Measurements from ENCODE around the gene BCAR1. TPM values are rescaled to one million over a fixed set of nuclear protein-coding genes. Genes with fewer than 3 reads are reported as not detected.

BCAR1 gene
- total RNA-seq, 6 experiments from 2014 or later: 126 to 148 (median 130) TPM

DNA sequence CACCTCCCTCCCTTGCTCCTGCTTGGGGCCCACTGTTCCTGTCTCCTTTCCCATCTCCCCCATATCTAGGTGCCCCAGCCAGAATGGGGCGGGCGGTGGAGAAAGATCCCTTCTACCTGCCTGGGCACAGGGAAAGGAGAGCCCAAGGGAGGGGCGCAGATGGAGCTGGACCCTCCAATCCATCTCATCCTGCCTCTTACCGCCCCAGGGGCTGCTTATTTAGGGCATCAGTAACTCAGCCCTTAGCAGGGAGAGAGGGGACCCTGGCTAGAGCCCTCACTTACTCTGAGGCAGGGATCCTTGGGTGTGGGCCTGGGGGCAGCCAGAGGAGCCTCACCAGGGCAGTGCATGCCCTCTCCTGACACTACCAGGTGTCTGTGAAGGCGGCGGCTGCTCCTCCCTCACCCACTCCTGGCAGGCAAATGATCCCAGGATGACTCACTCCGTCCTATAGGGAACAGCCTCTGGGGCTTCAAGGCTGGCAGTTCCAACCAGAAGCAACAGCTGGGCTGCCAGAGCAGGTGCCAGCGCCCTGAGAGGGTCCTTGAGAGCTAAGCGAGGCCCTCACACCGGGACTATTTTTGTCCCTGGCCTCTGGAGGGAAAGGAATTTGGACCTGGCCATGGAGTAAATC, 16.3 kb upstream of the BCAR1 start:
- Mint-ChIP-seq H3K4me1 (ENCODE audit: low read depth) (peaks cover 32% of the 10 kb centered on the region), H3K9me3 (no peaks in the 10 kb centered on the region), H3K4me3 (no peak overlapping the region), H3K36me3 (ENCODE audit: low read depth) (peaks cover 15% of the 10 kb centered on the region; the same call in 1 of the 2 replicates), H3K27me3 (ENCODE audit: insufficient read depth) (no peaks in the 10 kb centered on the region; the same call in 1 of the 2 replicates), H3K27ac (no peak overlapping the region)
- TF ChIP-seq, protein P1, sequence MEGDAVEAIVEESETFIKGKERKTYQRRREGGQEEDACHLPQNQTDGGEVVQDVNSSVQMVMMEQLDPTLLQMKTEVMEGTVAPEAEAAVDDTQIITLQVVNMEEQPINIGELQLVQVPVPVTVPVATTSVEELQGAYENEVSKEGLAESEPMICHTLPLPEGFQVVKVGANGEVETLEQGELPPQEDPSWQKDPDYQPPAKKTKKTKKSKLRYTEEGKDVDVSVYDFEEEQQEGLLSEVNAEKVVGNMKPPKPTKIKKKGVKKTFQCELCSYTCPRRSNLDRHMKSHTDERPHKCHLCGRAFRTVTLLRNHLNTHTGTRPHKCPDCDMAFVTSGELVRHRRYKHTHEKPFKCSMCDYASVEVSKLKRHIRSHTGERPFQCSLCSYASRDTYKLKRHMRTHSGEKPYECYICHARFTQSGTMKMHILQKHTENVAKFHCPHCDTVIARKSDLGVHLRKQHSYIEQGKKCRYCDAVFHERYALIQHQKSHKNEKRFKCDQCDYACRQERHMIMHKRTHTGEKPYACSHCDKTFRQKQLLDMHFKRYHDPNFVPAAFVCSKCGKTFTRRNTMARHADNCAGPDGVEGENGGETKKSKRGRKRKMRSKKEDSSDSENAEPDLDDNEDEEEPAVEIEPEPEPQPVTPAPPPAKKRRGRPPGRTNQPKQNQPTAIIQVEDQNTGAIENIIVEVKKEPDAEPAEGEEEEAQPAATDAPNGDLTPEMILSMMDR (IDR thresholded peaks at IDR 0.05): no peak
- peak; percentile 64 for DNase-seq

DNA sequence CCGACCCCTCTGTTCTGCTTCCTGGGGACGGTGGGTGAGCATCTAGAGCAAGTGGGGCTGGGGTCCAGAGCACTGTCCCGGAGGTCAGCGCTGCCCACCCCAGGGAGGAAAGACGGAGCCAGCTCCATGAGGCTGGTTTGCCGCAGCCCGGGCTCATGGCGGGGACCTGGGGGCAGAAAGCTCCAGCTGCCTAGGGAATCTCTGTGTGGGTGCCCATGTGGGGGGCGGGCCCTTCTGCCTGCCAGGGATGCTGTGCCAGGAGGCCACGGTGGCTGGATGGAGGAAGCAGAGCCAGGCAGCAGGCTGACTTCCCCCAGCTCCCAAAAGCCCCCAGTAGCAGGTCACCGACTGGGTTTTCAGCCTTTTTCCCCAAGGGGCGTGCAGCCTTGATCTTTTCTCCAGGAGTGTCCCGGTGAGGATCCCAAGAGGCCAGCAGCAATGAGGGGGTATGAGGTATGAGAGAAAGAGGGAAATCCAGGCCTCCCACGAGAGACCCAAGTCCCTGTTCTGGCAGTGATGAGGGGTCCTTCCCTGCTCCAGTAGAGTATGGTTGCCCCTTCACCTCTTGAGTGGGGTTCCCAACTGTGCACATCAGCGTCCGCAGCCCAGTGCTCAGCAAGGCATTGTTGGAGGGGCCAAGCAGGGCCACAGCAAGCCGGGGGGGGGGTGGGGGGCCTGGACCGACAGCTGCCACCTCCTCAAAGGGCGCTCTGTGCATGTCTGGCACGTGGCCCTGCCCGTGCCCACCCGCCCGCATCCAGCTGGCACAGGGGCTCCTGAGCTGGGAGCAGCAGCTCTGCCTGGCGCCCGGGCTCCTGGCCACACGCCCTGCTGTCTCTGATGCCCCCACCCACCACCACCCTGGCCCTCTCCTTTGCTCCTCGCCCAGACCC, 15.6 kb upstream of the BCAR1 start:
- TF ChIP-seq, protein P1 (IDR thresholded peaks at IDR 0.05): no peak
- Mint-ChIP-seq H3K9me3 (no peaks in the 10 kb centered on the region), H3K27ac (peak overlapping the region; percentile 85), H3K4me3 (peak overlapping the region; percentile 83), H3K27me3 (ENCODE audit: insufficient read depth) (no peaks in the 10 kb centered on the region; the same call in 1 of the 2 replicates), H3K4me1 (ENCODE audit: low read depth) (peaks cover 39% of the 10 kb centered on the region), H3K36me3 (ENCODE audit: low read depth) (peaks cover 15% of the 10 kb centered on the region; the same call in 1 of the 2 replicates)
- no peak for DNase-seq

DNA sequence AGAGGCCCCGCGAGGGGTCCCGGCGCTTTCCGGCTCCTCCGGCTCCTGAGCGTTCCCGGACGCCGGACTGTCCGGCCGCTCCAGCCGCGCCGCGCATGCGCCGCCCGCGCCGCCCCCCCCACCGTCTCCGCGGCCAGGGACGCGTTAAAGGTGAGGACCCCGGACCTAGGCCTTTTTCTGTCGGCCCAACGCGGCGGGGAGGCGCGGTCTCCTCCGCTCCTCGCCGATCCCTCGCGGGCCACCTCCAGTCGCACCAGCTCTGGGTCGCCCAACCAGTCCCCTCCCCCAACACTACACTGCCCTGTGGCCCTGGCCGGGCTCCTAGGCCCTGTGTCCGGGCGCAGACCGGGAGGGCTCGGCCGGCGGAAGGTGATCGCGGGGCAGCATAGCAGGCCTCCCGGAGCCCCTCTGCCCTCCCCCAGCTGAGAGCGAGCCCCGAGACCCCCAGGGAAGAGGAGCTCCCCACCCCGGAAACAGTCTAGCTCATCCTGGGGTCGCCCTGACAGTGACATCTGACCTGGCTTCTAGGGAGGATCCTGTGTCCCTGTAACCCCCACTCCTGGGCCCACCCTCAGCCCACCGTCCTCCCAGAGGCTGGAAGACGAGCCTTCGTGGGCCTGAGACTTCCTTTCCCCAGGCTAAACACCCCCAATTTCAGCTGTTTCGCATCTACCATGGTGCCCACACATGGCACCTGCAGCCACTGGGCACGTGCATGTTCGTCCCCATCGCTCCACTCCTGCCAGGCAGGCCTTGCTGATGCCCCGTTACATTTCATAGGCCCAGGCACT, 14.7 kb upstream of the BCAR1 start:
- Mint-ChIP-seq H3K27ac (peak overlapping the region; percentile 85), H3K4me3 (peak overlapping the region; percentile 83), H3K9me3 (no peaks in the 10 kb centered on the region), H3K36me3 (ENCODE audit: low read depth) (peaks cover 15% of the 10 kb centered on the region; the same call in 1 of the 2 replicates), H3K4me1 (ENCODE audit: low read depth) (peaks cover 45% of the 10 kb centered on the region), H3K27me3 (ENCODE audit: insufficient read depth) (no peaks in the 10 kb centered on the region; the same call in 1 of the 2 replicates)
- TF ChIP-seq, protein P1 (IDR thresholded peaks at IDR 0.05): no peak
- no peak for DNase-seq

DNA sequence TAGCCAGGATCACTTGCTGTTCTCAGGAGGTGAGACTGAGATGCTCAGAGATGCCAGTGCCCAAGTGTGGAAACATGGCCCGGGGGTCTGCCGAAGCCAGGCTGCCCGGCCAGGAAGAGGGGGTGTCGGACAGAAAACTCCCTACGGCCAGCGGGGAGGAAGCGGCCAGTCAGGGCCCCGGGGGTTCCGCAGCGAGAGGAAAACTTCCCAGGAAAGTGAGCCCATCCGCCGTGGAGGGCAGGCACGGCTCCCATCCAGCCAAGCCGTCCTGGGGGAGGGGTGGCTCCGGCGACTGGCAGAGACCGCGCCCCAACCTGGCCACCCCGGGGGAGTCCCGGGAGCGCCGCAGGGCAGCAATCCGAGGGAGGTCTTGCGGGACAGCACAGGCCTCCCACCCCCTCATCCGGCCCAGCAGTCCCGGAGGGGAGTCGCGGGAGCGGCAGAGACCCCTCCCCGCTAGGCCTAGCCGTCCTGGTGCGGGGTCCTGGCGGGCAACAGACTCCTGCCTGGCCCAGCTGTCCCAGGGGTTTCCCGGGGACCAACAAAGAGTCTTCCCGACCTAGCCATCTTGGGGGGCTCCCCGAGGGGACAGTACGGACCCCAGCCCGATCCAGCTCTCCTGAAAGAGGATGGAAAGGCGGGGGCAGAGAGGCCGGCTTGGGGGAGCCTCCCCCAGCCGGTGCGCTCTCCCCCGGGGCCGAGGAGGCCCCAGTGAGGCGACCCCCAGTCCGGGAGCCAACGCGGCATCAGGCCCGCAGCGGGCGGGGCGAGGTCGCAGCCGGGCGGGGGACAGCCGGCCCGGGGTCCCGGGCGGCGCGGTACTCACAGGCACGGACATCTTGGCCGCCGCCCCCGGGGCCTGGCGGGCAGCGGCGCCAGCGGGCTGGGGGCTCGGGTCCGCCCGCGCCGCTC, 13.8 kb upstream of the BCAR1 start:
- Mint-ChIP-seq H3K27me3 (ENCODE audit: insufficient read depth) (no peaks in the 10 kb centered on the region; the same call in 1 of the 2 replicates), H3K27ac (peak overlapping the region; percentile 80), H3K4me3 (peak overlapping the region; percentile 88), H3K9me3 (no peaks in the 10 kb centered on the region), H3K4me1 (ENCODE audit: low read depth) (peaks cover 53% of the 10 kb centered on the region), H3K36me3 (ENCODE audit: low read depth) (peaks cover 15% of the 10 kb centered on the region; the same call in 1 of the 2 replicates)
- DNase-seq: no peak
- TF ChIP-seq, protein P1 (IDR thresholded peaks at IDR 0.05): no peak
